Spinal cord (tissue), 10 donors: ENCODE measurements around the gene MOXD1. TPM values are rescaled to one million over a fixed set of nuclear protein-coding genes. Genes with fewer than 3 reads are reported as not detected.
"Not testable (repeated sequence)": the region's sequence is repeated elsewhere in the genome, so short reads cannot be mapped to it uniquely, and the experiment has no call there.

Source experiments
- DNase-seq, 6 donors: peaks; one replicate each; pipeline versions ENCODE4 v3.0.0 to v3.0.0-alpha.2; 2013 to 2015; ENCODE audit warnings: low spot score in 6 of 6, low read depth in 4 of 6
- H3K27ac ChIP-seq: one replicate; pipeline ENCODE4 v1.5.1; 2013; ENCODE audit warnings: low read depth, low read length, control low read depth
- H3K27me3 ChIP-seq: one replicate; pipeline ENCODE4 v1.6.1; 2013; ENCODE audit warnings: low read length; ENCODE audit not compliant: control insufficient read depth, insufficient read depth
- H3K36me3 ChIP-seq: one replicate; pipeline ENCODE4 v1.6.1; 2013; ENCODE audit warnings: low read length; ENCODE audit not compliant: control insufficient read depth, insufficient read depth
- H3K4me1 ChIP-seq: one replicate; pipeline ENCODE4 v1.6.1; 2013; ENCODE audit warnings: low read length; ENCODE audit not compliant: control insufficient read depth, insufficient read depth
- H3K4me3 ChIP-seq: one replicate; pipeline ENCODE4 v1.5.1; 2013; ENCODE audit warnings: low read depth, low read length, control low read depth
- H3K9me3 ChIP-seq: one replicate; pipeline ENCODE4 v1.6.1; 2013; ENCODE audit warnings: low read length; ENCODE audit not compliant: control insufficient read depth, insufficient read depth
- WGBS: methylation state at CpG from one replicate; pipeline ENCODE4 v1.1.5; 2013; ENCODE audit warnings: missing lambda C conversion rate; ENCODE audit not compliant: insufficient coverage; 5-methylcytosine and 5-hydroxymethylcytosine counted together
- polyA plus RNA-seq, 2 donors: library from polyadenylated mRNA; unstranded; fragments of 120-200 nt; gene quantifications; one replicate each; pipeline ENCODE4 v1.2.1, GENCODE V29; 2013; ENCODE audit not compliant: insufficient read length in 2 of 2
- total RNA-seq, 2 donors: library from RNA; depleted of rRNA in 1 of 2; stranded (reverse); fragments of 120-200 nt in 1 of 2; fragments of >200 nt in 1 of 2; gene quantifications; one replicate each; pipeline versions ENCODE4 v1.2.3 to v1.2.4, GENCODE V29; 2013 to 2014
- donor health status: healthy.

The MOXD1 gene
- total and polyA plus RNA-seq, 4 donors = 11.4 to 32.9 (median 16.9) TPM

DNA sequence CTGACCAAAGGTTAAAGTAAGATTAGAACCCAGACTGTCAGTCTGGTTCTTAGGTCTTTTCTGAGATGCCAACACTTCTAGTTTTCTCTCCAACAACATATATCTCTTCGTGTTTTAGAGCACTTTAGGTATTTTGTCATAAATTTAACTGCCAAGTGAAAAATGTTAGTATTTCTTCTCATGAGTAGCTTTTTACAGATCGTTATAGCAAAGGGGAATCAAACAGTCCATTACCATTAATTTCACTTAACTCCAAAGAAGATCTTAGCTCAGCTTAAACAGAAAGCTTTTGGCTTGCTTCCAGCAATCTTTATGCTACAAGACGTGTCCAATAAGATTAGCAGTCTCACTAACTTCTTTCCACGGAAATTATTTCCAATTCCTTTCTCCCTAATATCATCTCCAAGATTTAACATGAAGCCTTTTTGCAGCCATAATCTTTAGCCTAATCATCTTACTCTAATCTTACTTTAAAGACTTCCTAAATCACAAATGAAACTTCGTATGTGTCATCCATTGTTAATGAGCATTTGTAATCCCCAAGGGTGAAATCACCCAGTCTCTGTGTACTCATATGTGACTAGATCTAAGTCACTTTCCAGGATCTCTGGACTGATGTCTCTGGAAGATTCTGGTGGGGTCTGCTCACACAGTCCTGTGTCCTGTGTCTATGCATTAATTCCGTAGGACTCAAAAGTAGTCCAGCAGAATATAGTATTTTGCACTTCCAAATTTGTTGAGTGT is 38.7 kb downstream of the MOXD1 start:
- no peak overlapping the region for H3K27ac ChIP-seq
- no peaks in the 10 kb centered on the region for H3K9me3 ChIP-seq
- no peak overlapping the region for H3K4me3 ChIP-seq
- no peaks in the 10 kb centered on the region for H3K4me1 ChIP-seq
- no peaks in the 10 kb centered on the region for H3K27me3 ChIP-seq
- H3K36me3 ChIP-seq = no peaks in the 10 kb centered on the region
- WGBS = 40% methylated on average over 3 of the region's 6 CpGs
- DNase-seq = peak in 2 of 6 donors; percentile 18 to 61

DNA sequence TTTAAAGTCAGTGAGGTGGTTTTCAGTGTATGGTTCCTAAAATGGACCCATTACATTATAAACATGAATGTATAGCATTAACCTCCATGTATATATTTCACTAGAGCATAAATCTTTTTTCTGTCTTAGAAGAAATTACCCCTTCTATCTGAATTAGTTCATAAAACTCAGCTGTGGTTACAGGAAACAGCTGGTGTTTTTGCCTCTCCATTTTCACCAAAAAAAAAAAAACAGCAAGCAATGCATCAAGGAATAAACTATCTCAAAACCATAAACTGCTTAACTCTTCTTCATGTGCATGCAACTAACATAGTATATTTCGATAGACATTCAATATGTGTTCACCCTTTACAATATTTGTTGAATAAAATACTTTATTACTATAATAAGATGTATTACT is 40.2 kb downstream of the MOXD1 start:
- H3K4me3 ChIP-seq = no peak overlapping the region
- WGBS = no CpG with 5 or more reads among the region's 1 CpG

DNA sequence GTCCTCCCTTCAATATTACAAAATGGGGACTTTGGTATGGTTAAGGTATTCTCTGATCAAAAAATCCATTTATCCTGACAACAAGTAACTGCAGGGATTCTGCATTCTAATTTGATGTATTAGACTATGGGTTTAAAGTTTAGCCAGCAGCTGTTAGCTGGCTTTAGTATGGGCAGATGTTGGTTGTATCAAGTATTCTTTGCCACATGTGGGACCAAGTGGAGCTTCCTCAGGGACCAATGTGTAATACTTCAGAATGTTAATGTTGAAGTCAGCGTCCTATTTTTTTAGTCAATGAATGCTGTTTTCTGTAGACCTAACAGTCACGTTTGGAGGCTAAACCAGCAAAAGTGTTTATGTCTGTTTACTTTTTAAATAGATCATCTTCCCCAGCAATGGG is 41.4 kb downstream of the MOXD1 start:
- 86% methylated on average over 1 of the region's 2 CpGs for WGBS
- Histone ChIP-seq H3K9me3 (no peaks in the 10 kb centered on the region), H3K4me3 (no peak overlapping the region), H3K27me3 (no peaks in the 10 kb centered on the region), H3K36me3 (no peaks in the 10 kb centered on the region), H3K27ac (no peak overlapping the region), H3K4me1 (no peaks in the 10 kb centered on the region)
- no peak for DNase-seq

More for the DNA sequence above, 40.2 kb downstream of the MOXD1 start:
- no peak overlapping the region for H3K27ac ChIP-seq
- H3K4me1 ChIP-seq = no peaks in the 10 kb centered on the region
- no peak for DNase-seq
- H3K9me3 ChIP-seq = no peaks in the 10 kb centered on the region
- no peaks in the 10 kb centered on the region for H3K36me3 ChIP-seq
- H3K27me3 ChIP-seq = no peaks in the 10 kb centered on the region

GRCh38 chr6:132357120-132357519 is 44.2 kb downstream of the MOXD1 start:
- no peaks in the 10 kb centered on the region for H3K4me1 ChIP-seq
- H3K4me3 ChIP-seq = no peak overlapping the region
- no peaks in the 10 kb centered on the region for H3K9me3 ChIP-seq
- H3K27ac ChIP-seq = no peak overlapping the region
- no peaks in the 10 kb centered on the region for H3K36me3 ChIP-seq
- DNase-seq = no peak
- no peaks in the 10 kb centered on the region for H3K27me3 ChIP-seq

- no peak for DNase-seq
- 84% methylated on average over 7 of the region's 7 CpGs for whole genome bisulfite sequencing
- no peaks in the 10 kb centered on the region for H3K4me1 ChIP-seq
- no peak overlapping the region for H3K4me3 ChIP-seq
- no peaks in the 10 kb centered on the region for H3K36me3 ChIP-seq
- no peaks in the 10 kb centered on the region for H3K9me3 ChIP-seq
- H3K27ac ChIP-seq = no peak overlapping the region
- H3K27me3 ChIP-seq = no peaks in the 10 kb centered on the region
These were observed 46.6 kb downstream of the MOXD1 start for GRCh38 chr6:132354517-132355167.

DNA sequence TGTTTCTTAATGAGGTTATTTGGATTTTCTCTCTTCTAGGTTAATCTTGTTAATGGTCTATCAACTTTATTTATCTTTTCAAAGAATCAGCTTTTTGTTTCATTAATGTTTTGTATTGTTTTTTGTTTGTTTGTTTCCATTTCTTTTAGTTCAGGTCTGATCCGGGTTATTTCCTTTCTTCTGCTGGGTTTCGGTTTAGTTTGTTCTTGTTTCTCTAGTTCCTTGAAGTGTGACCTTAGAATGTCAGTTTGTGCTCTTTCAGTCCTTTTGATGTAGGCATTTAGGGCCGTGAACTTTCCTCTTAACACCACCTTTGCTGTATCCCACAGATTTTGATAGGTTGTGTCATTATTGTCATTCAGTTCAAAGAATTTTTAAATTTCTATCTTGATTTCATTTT is 49.3 kb downstream of the MOXD1 start:
- H3K36me3 ChIP-seq, H3K27me3 ChIP-seq, H3K4me3 ChIP-seq, H3K9me3 ChIP-seq, H3K4me1 ChIP-seq, DNase-seq, H3K27ac ChIP-seq: not testable (repeated sequence)
- WGBS = no CpG with 5 or more reads among the region's 3 CpGs

GRCh38 chr6:132348231-132348630 is 53.0 kb downstream of the MOXD1 start:
- no peaks in the 10 kb centered on the region for H3K36me3 ChIP-seq
- no peak for DNase-seq
- no CpG with 5 or more reads among the region's 1 CpG for WGBS
- H3K27me3 ChIP-seq = no peaks in the 10 kb centered on the region
- H3K4me1 ChIP-seq = no peaks in the 10 kb centered on the region
- H3K9me3 ChIP-seq = peaks cover 5% of the 10 kb centered on the region
- no peak overlapping the region for H3K4me3 ChIP-seq
- H3K27ac ChIP-seq = no peak overlapping the region

DNA sequence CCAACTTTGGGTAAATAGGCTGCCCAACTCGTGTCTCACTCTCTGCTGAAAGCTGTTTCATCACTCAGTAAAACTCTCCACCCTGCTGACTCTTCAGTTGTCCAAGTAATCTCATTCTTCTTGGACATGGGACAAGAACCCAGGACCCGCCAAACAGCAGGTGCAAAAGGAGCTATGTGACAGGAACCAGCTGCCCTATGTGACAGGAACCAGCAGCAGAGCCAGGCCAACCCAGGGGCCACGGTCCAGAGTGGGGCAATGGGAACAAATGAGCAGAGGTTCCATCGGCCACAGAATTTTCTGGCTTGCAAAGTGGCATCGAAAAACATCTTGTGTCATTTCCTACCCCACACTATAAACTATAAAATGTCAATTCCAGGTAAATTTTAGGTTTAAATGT is 56.5 kb downstream of the MOXD1 start:
- DNase-seq = no peak
- H3K36me3 ChIP-seq = no peaks in the 10 kb centered on the region
- peaks cover 5% of the 10 kb centered on the region for H3K9me3 ChIP-seq
- H3K27ac ChIP-seq = no peak overlapping the region
- H3K4me3 ChIP-seq = no peak overlapping the region
- H3K27me3 ChIP-seq = no peaks in the 10 kb centered on the region
- 92% methylated on average over 2 of the region's 5 CpGs for WGBS
- H3K4me1 ChIP-seq = no peaks in the 10 kb centered on the region

DNA sequence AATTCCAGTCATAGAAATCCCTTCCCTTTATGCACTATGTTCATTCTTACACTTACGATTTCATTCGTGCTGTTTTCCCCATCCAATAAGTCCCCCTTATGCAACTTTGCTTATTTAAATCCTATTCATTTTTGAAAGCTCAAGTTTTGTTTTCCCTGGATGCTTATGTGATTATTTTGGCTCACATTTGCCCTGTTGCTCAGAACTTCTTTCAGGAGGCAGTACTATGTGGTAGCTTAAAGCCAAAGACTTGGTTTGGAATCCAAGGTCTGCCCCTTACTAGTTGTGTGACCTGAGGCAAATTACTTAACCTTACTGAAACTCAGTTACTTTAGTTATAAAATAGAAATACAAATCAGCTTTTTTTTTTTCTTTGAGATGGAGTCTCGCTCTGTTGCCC is 59.6 kb downstream of the MOXD1 start:
- Histone ChIP-seq H3K9me3 (peaks cover 5% of the 10 kb centered on the region), H3K4me1 (no peaks in the 10 kb centered on the region), H3K36me3 (no peaks in the 10 kb centered on the region), H3K27me3 (no peaks in the 10 kb centered on the region), H3K27ac (no peak overlapping the region), H3K4me3 (no peak overlapping the region)
- no CpG with 5 or more reads among the region's 3 CpGs for WGBS
- DNase-seq = peak in 1 of 6 donors; percentile 22

GRCh38 chr6:132334521-132334885 is 66.8 kb downstream of the MOXD1 start:
- Histone ChIP-seq H3K4me1 (no peaks in the 10 kb centered on the region), H3K36me3 (no peaks in the 10 kb centered on the region), H3K27me3 (no peaks in the 10 kb centered on the region), H3K27ac (no peak overlapping the region), H3K4me3 (no peak overlapping the region), H3K9me3 (no peaks in the 10 kb centered on the region)
- no peak for DNase-seq
- no CpG with 5 or more reads among the region's 4 CpGs for WGBS
